IMR-90 (cell line): ENCODE data around the gene RCE1. TPM values are rescaled to one million over a fixed set of nuclear protein-coding genes. Genes with fewer than 3 reads are reported as not detected.
A peak's percentile ranks its signal among the peaks of the same experiment; 100 is the strongest.

Experiments
- ATAC-seq: fragments of 200-7000 bp; cut with Tn5 transposase; 2 replicates; pipeline ENCODE4 v1.9.1; 2020; ENCODE audit warnings: low read depth, mild to moderate bottlenecking, moderate library complexity
- BruUV-seq: library from RNA; stranded (reverse); fragments of 400-500 nt; replicated peaks from 2 replicates; lab custom pipeline; 2021; lab: Mats Ljungman, UMichigan
- CTCF ChIA-PET: fragments of 300-600 bp; formaldehyde crosslinking; extraction: SDS; loops from one replicate; lab custom pipeline; 2021; ENCODE audit warnings: antibody characterized with exemption; lab: Yijun Ruan, JAX
- POLR2A ChIA-PET: fragments of 300-600 bp; sonication (Branson Sonifier 250); formaldehyde crosslinking; loops from one replicate; lab custom pipeline; 2022; ENCODE audit warnings: antibody characterized with exemption; ENCODE audit not compliant: unreplicated experiment; lab: Charles Lee
- DNase-seq: peaks from one replicate; pipeline ENCODE4 v3.0.0; 2013
- H2AFZ ChIP-seq: replicated peaks from 2 replicates; pipeline ENCODE3; 2013; ENCODE audit warnings: low read length, mild to moderate bottlenecking; ENCODE audit not compliant: poor library complexity
- H2AK5ac ChIP-seq: 2 replicates; pipeline ENCODE4 v1.6.1; 2013; ENCODE audit warnings: low read depth, low read length, inconsistent platforms
- H2AK9ac ChIP-seq: replicated peaks from 2 replicates; pipeline ENCODE3; 2013; ENCODE audit warnings: mild to moderate bottlenecking, low read depth, low read length, moderate library complexity; ENCODE audit not compliant: poor library complexity
- H2BK120ac ChIP-seq: 2 replicates; pipeline ENCODE4 v1.6.1; 2013; ENCODE audit warnings: low read depth, low read length, inconsistent platforms
- H2BK15ac ChIP-seq: 3 replicates; pipeline ENCODE4 v1.6.1; 2013; ENCODE audit warnings: low read depth, low read length, inconsistent platforms
- H2BK20ac ChIP-seq: 2 replicates; pipeline ENCODE4 v1.6.1; 2013; ENCODE audit warnings: low read depth, mild to moderate bottlenecking, inconsistent platforms, low read length, moderate library complexity
- H2BK5ac ChIP-seq: 2 replicates; pipeline ENCODE4 v1.6.1; 2013; ENCODE audit warnings: mild to moderate bottlenecking, low read depth, low read length, inconsistent platforms; ENCODE audit not compliant: poor library complexity, severe bottlenecking
- H3K14ac ChIP-seq: replicated peaks from 2 replicates; pipeline ENCODE4 v1.6.1; 2013; ENCODE audit warnings: low read depth, low read length, inconsistent platforms
- H3K18ac ChIP-seq: 2 replicates; pipeline ENCODE4 v1.6.1; 2013; ENCODE audit warnings: low read depth, low read length, control low read depth
- H3K23ac ChIP-seq: 2 replicates; pipeline ENCODE4 v1.6.1; 2013; ENCODE audit warnings: low read depth, low read length, inconsistent platforms
- H3K27ac ChIP-seq: 2 replicates; pipeline ENCODE4 v1.5.1; 2013; ENCODE audit warnings: mild to moderate bottlenecking, control low read depth, low read length; ENCODE audit not compliant: insufficient read depth
- H3K27me3 ChIP-seq: 2 replicates; pipeline ENCODE4 v1.6.1; 2013; ENCODE audit warnings: low read length; ENCODE audit not compliant: control insufficient read depth, insufficient read depth
- H3K36me3 ChIP-seq: 2 replicates; pipeline ENCODE4 v1.6.1; 2013; ENCODE audit warnings: low read length, mixed read lengths; ENCODE audit not compliant: control insufficient read depth, insufficient read depth
- H3K4ac ChIP-seq: 2 replicates; pipeline ENCODE4 v1.6.1; 2013; ENCODE audit warnings: low read depth, low read length, inconsistent platforms
- H3K4me1 ChIP-seq: 2 replicates; pipeline ENCODE4 v1.6.1; 2013; ENCODE audit warnings: low read length, mixed read lengths; ENCODE audit not compliant: control insufficient read depth, insufficient read depth
- H3K4me2 ChIP-seq: 2 replicates; pipeline ENCODE4 v1.6.1; 2013; ENCODE audit warnings: low read depth, mild to moderate bottlenecking, control low read depth, low read length, moderate library complexity
- H3K4me3 ChIP-seq: 2 replicates; pipeline ENCODE4 v1.5.1; 2013; ENCODE audit warnings: low read depth, mild to moderate bottlenecking, control low read depth, low read length, moderate library complexity; ENCODE audit not compliant: insufficient read depth
- H3K56ac ChIP-seq: 2 replicates; pipeline ENCODE4 v1.6.1; 2013; ENCODE audit warnings: low read length, inconsistent platforms; ENCODE audit not compliant: insufficient read depth; ENCODE audit errors: extremely low read depth
- H3K79me1 ChIP-seq, 2 experiments: 2 replicates each; pipeline ENCODE4 v1.6.1; 2013; ENCODE audit warnings: low read length in 2 of 2, inconsistent platforms in 1 of 2, low read depth in 1 of 2
- H3K9ac ChIP-seq: 2 replicates; pipeline ENCODE4 v1.6.1; 2013; ENCODE audit warnings: low read depth, low read length, control low read depth
- H3K9me1 ChIP-seq: 2 replicates; pipeline ENCODE4 v1.6.1; 2013; ENCODE audit warnings: low read length, inconsistent platforms; ENCODE audit not compliant: insufficient read depth
- H3K9me3 ChIP-seq: 2 replicates; pipeline ENCODE4 v1.6.1; 2013; ENCODE audit warnings: low read length; ENCODE audit not compliant: control insufficient read depth, insufficient read depth
- H4K20me1 ChIP-seq: 2 replicates; pipeline ENCODE4 v1.6.1; 2013; ENCODE audit warnings: low read length, inconsistent platforms; ENCODE audit not compliant: insufficient read depth
- H4K5ac ChIP-seq: 2 replicates; pipeline ENCODE4 v1.6.1; 2013; ENCODE audit warnings: mild to moderate bottlenecking, low read depth, low read length, control low read depth
- H4K8ac ChIP-seq, 2 experiments: 2 replicates each; pipeline ENCODE4 v1.6.1; 2013; ENCODE audit warnings: low read depth in 2 of 2, low read length in 2 of 2, control low read depth in 1 of 2, inconsistent platforms in 1 of 2
- H4K91ac ChIP-seq: 2 replicates; pipeline ENCODE4 v1.6.1; 2013; ENCODE audit warnings: low read depth, low read length, inconsistent platforms; ENCODE audit not compliant: insufficient read depth
- BHLHE40 ChIP-seq: fragments of 150-350 bp; IDR thresholded peaks from 2 replicates; pipeline ENCODE4 v1.6.1; 2016; ENCODE audit warnings: mild to moderate bottlenecking, low read depth, low read length
- CEBPB ChIP-seq: IDR thresholded peaks from 2 replicates; pipeline ENCODE4 v1.6.1; 2012; ENCODE audit warnings: low read depth, low read length, improper control_type of control experiment
- FOS ChIP-seq: fragments of 150-350 bp; IDR thresholded peaks from 2 replicates; pipeline ENCODE4 v1.6.1; 2016; ENCODE audit warnings: low read depth, low read length
- MAFK ChIP-seq: IDR thresholded peaks from 2 replicates; pipeline ENCODE4 v1.6.1; 2012; ENCODE audit warnings: low read depth, low read length, improper control_type of control experiment
- MAZ ChIP-seq: IDR thresholded peaks from 2 replicates; pipeline ENCODE4 v1.6.1; 2012; ENCODE audit warnings: low read depth, mild to moderate bottlenecking, low read length, improper control_type of control experiment, moderate library complexity, borderline replicate concordance
- MXI1 ChIP-seq: IDR thresholded peaks from 2 replicates; pipeline ENCODE4 v1.6.1; 2012; ENCODE audit warnings: low read depth, mild to moderate bottlenecking, low read length, moderate library complexity, borderline replicate concordance
- NFE2L2 ChIP-seq: fragments of 150-350 bp; IDR thresholded peaks from 2 replicates; pipeline ENCODE4 v1.6.1; 2016; ENCODE audit warnings: low read depth, mild to moderate bottlenecking, low read length
- POLR2A ChIP-seq: IDR thresholded peaks from 2 replicates; pipeline ENCODE4 v1.6.1; 2012; ENCODE audit warnings: mild to moderate bottlenecking, low read depth, low read length
- RAD21 ChIP-seq: IDR thresholded peaks from 2 replicates; pipeline ENCODE4 v1.6.1; 2012; ENCODE audit warnings: low read length, improper control_type of control experiment
- RCOR1 ChIP-seq: IDR thresholded peaks from 2 replicates; pipeline ENCODE4 v1.6.1; 2012; ENCODE audit warnings: mild to moderate bottlenecking, low read length, improper control_type of control experiment; ENCODE audit not compliant: insufficient replicate concordance
- RFX5 ChIP-seq: IDR thresholded peaks from 2 replicates; pipeline ENCODE4 v1.8.0; 2012; ENCODE audit warnings: low read depth, mild to moderate bottlenecking, low read length, moderate library complexity
- SMC3 ChIP-seq: fragments of 150-350 bp; IDR thresholded peaks from 2 replicates; pipeline ENCODE4 v1.6.1; 2016; ENCODE audit warnings: low read depth, mild to moderate bottlenecking, antibody characterized with exemption, low read length, moderate library complexity
- WGBS, 2 experiments: methylation state at CpG; one replicate each; pipeline versions ENCODE4 v1.1.5 to v1.1.7; 2013; ENCODE audit warnings: missing lambda C conversion rate in 2 of 2; ENCODE audit not compliant: insufficient read length in 1 of 2; ENCODE audit errors: extremely low coverage in 2 of 2; 5-methylcytosine and 5-hydroxymethylcytosine counted together
- dilution Hi-C: fragments of 300-500 bp; cut with HindIII; formaldehyde crosslinking; loops from one replicate; pipeline ENCODE4 v1.14.3; 2018; ENCODE audit warnings: low sequenced_read_pairs; ENCODE audit not compliant: unreplicated experiment
- in situ Hi-C: fragments of 300-500 bp; cut with MboI; formaldehyde crosslinking; loops from 3 replicates; pipeline ENCODE4 v1.14.3; 2019; ENCODE audit warnings: low sequenced_read_pairs, inconsistent platforms, mixed read lengths
- intact Hi-C: fragments of 100-400 bp; cut with micrococcal nuclease; formaldehyde crosslinking; loops from 2 replicates; pipeline ENCODE4 v1.10.0; 2022
- polyA plus RNA-seq, 3 experiments: library from polyadenylated mRNA; depleted of rRNA; stranded (reverse); fragments of >200 nt; gene quantifications; 2 replicates each; pipeline ENCODE4 v1.2.3, GENCODE V29; 2012; ENCODE audit warnings: low replicate concordance in 1 of 3
- total RNA-seq: library from RNA; depleted of rRNA; stranded (reverse); fragments of >200 nt; gene quantifications from 2 replicates; pipeline ENCODE4 v1.2.3, GENCODE V29; 2012
- TF ChIP-seq, protein P1 (sequence below): conservative IDR thresholded peaks from 2 replicates; pipeline ENCODE4 v1.5.1; 2012; ENCODE audit warnings: mild to moderate bottlenecking, low read depth, low read length, improper control_type of control experiment
- TF ChIP-seq, protein P2 (sequence below): fragments of 150-350 bp; IDR thresholded peaks from 2 replicates; pipeline ENCODE4 v1.6.1; 2016; ENCODE audit warnings: low read depth, mild to moderate bottlenecking, low read length, moderate library complexity, borderline replicate concordance

The RCE1 gene
- total and polyA plus RNA-seq, 2 of the 4 experiments (the other 2 are of a cell fraction) = 6.6 to 19.4 TPM

DNA sequence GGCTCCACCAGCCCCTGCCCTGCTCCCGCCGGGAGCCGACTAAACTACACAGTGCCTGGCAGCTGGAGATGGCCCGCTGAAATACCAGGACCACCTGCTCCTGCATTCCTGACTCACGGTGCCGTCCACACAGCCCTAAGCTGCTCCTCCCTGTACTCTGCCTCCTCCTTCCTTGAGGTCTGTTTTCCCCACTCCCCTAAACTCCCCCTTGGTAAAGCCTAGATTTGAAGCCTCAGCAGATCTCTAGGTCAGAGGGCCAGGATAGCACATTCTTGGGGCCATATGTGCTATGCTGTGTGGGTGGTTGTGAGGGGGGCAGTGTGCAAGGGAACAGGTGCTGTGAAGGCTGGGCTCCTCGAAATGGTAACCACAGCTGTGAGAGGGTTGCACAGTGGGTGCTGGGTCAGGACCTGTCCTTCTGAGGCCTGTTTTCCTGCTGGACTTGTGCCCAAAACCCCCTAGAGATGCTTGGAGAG is 23.3 kb downstream of the RCE1 start:
- Histone ChIP-seq H4K8ac (no peak overlapping the region), H2BK20ac (no peak overlapping the region), H3K18ac (no peak overlapping the region), H2AK5ac (no peak overlapping the region), H3K27me3 (no peaks in the 10 kb centered on the region), H3K27ac (no peak overlapping the region), H3K79me1 (no peaks in the 10 kb centered on the region), H3K9me1 (no peaks in the 10 kb centered on the region), H2AK9ac (peak overlapping the region; percentile 42), H4K5ac (no peak overlapping the region), H3K9ac (no peak overlapping the region), H3K9me3 (no peaks in the 10 kb centered on the region), H3K23ac (no peak overlapping the region), H3K4me3 (no peak overlapping the region), H4K20me1 (no peaks in the 10 kb centered on the region), H3K36me3 (peaks cover 58% of the 10 kb centered on the region; the same call in 1 of the 2 replicates), H2AFZ (no peak overlapping the region), H3K14ac (no peak overlapping the region), H3K56ac (no peak overlapping the region), H3K4me1 (peaks cover 2% of the 10 kb centered on the region; the same call in 1 of the 2 replicates), H3K4me2 (no peak overlapping the region), H4K91ac (no peak overlapping the region), H2BK5ac (no peak overlapping the region), H2BK120ac (no peak overlapping the region), H2BK15ac (no peak overlapping the region), H3K4ac (no peak overlapping the region)
- ATAC-seq (no peak; the same call in 1 of the 2 replicates), DNase-seq (no peak)
- BruUV-seq = no TSS peak
- POLR2A ChIA-PET = no interaction called here
- TF ChIP-seq, protein P1, sequence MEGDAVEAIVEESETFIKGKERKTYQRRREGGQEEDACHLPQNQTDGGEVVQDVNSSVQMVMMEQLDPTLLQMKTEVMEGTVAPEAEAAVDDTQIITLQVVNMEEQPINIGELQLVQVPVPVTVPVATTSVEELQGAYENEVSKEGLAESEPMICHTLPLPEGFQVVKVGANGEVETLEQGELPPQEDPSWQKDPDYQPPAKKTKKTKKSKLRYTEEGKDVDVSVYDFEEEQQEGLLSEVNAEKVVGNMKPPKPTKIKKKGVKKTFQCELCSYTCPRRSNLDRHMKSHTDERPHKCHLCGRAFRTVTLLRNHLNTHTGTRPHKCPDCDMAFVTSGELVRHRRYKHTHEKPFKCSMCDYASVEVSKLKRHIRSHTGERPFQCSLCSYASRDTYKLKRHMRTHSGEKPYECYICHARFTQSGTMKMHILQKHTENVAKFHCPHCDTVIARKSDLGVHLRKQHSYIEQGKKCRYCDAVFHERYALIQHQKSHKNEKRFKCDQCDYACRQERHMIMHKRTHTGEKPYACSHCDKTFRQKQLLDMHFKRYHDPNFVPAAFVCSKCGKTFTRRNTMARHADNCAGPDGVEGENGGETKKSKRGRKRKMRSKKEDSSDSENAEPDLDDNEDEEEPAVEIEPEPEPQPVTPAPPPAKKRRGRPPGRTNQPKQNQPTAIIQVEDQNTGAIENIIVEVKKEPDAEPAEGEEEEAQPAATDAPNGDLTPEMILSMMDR = no peak
- TF ChIP-seq RAD21 (no peak), NFE2L2 (no peak), RFX5 (no peak), FOS (no peak), SMC3 (no peak), MAZ (no peak), POLR2A (no peak), MXI1 (no peak), CEBPB (no peak), BHLHE40 (no peak), RCOR1 (no peak), MAFK (no peak)
- TF ChIP-seq, protein P2, sequence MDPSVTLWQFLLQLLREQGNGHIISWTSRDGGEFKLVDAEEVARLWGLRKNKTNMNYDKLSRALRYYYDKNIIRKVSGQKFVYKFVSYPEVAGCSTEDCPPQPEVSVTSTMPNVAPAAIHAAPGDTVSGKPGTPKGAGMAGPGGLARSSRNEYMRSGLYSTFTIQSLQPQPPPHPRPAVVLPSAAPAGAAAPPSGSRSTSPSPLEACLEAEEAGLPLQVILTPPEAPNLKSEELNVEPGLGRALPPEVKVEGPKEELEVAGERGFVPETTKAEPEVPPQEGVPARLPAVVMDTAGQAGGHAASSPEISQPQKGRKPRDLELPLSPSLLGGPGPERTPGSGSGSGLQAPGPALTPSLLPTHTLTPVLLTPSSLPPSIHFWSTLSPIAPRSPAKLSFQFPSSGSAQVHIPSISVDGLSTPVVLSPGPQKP = no peak
- CTCF ChIA-PET = no interaction called here
- WGBS, 2 experiments = 72% methylated on average over 6 of the region's 7 CpGs; no CpG with 5 or more reads in 1 of the 2 experiments
- intact Hi-C loops = no loop called here
- in situ Hi-C loops = no loop called here
- dilution Hi-C loops = no loop called here
